OCI-LY3 (cell line): Measurements from ENCODE around the gene PRR11.

Source experiments
- H2AFZ ChIP-seq: fragments of 200-600, 300-600 bp; shearing (Covaris generic); 2 replicates; pipeline ENCODE4 v1.6.0; 2014; ENCODE audit warnings: antibody characterized with exemption, low read depth, low read length
- H3K27ac ChIP-seq: fragments of 200-600, 300-600 bp; sonication (generic); 2 replicates; pipeline ENCODE4 v1.5.1; 2014; ENCODE audit warnings: mild to moderate bottlenecking, low read length, moderate library complexity, mixed read lengths
- H3K27me3 ChIP-seq: fragments of 200-600, 300-600 bp; sonication (generic); 2 replicates; pipeline ENCODE4 v1.6.1; 2014; ENCODE audit warnings: low read depth, low read length, mixed read lengths
- H3K36me3 ChIP-seq: fragments of 200-600, 300-600 bp; sonication (generic); replicated peaks from 2 replicates; pipeline ENCODE3; 2014; ENCODE audit warnings: low read depth, low read length, mixed read lengths
- H3K4me1 ChIP-seq: fragments of 300-600, 200-600 bp; sonication (generic); 2 replicates; pipeline ENCODE4 v1.6.1; 2014; ENCODE audit warnings: low read length, mixed read lengths
- H3K4me2 ChIP-seq: fragments of 200-600, 300-600 bp; sonication (generic); 2 replicates; pipeline ENCODE4 v1.6.1; 2014; ENCODE audit warnings: low read length, mixed read lengths
- H3K4me3 ChIP-seq: fragments of 300-600, 200-600 bp; sonication (generic); 2 replicates; pipeline ENCODE4 v1.5.1; 2014; ENCODE audit warnings: antibody characterized with exemption, mild to moderate bottlenecking, low read length, moderate library complexity
- H3K79me2 ChIP-seq: fragments of 300-600, 200-600 bp; shearing (Covaris generic); 2 replicates; pipeline ENCODE4 v1.6.1; 2014; ENCODE audit warnings: mild to moderate bottlenecking, low read length, mixed read lengths
- H3K9ac ChIP-seq: fragments of 300-600, 200-600 bp; shearing (Covaris generic); 2 replicates; pipeline ENCODE4 v1.6.0; 2014; ENCODE audit warnings: mild to moderate bottlenecking, low read length, moderate library complexity
- H3K9me3 ChIP-seq: fragments of 200-600, 300-600 bp; shearing (Covaris generic); 2 replicates; pipeline ENCODE4 v1.6.1; 2014; ENCODE audit warnings: low read length, mixed read lengths; ENCODE audit not compliant: insufficient read depth
- H4K20me1 ChIP-seq: fragments of 200-600, 300-600 bp; sonication (generic); 2 replicates; pipeline ENCODE4 v1.6.1; 2016; ENCODE audit warnings: low read length, mixed read lengths; ENCODE audit not compliant: insufficient read depth
- EZH2phosphoT487 ChIP-seq: fragments of 200-600 bp; shearing (Covaris generic); IDR thresholded peaks from 2 replicates; pipeline ENCODE4 v1.6.1; 2018; ENCODE audit warnings: antibody characterized with exemption, mixed run types, low read depth
- TF ChIP-seq, protein P1 (sequence below): fragments of 200-600, 300-600 bp; sonication (generic); IDR thresholded peaks from 2 replicates; pipeline ENCODE4 v1.5.1; 2014; ENCODE audit warnings: antibody characterized with exemption, low read length, low read depth

The PRR11 gene

DNA sequence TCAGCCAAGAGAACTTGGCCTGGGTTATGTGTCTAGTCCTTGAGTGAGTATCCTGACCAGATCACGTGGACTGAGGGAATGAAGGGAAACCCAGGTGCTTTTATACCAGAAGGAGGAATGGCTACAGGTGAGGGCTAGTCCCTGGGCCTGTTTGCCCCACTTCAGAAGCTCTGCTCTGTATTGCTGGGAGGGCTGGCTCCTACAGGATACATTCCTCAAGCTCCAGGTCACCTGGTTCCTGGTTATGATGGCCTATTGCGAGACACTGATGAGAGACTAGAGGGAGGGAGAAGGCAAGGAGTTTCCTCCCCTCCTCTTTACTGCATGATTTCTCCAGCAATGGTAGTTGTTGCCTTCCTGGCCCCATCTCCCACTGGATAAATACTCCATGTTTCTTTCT lies 35.3 kb downstream of the PRR11 start:
- no peak for TF ChIP-seq EZH2phosphoT487
- TF ChIP-seq, protein P1, sequence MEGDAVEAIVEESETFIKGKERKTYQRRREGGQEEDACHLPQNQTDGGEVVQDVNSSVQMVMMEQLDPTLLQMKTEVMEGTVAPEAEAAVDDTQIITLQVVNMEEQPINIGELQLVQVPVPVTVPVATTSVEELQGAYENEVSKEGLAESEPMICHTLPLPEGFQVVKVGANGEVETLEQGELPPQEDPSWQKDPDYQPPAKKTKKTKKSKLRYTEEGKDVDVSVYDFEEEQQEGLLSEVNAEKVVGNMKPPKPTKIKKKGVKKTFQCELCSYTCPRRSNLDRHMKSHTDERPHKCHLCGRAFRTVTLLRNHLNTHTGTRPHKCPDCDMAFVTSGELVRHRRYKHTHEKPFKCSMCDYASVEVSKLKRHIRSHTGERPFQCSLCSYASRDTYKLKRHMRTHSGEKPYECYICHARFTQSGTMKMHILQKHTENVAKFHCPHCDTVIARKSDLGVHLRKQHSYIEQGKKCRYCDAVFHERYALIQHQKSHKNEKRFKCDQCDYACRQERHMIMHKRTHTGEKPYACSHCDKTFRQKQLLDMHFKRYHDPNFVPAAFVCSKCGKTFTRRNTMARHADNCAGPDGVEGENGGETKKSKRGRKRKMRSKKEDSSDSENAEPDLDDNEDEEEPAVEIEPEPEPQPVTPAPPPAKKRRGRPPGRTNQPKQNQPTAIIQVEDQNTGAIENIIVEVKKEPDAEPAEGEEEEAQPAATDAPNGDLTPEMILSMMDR = no peak
- H3K9ac ChIP-seq = no peak overlapping the region
- H3K9me3 ChIP-seq = no peaks in the 10 kb centered on the region
- H3K4me1 ChIP-seq = no peaks in the 10 kb centered on the region
- no peak overlapping the region for H3K27ac ChIP-seq
- H3K36me3 ChIP-seq = peaks cover 43% of the 10 kb centered on the region
- no peaks in the 10 kb centered on the region for H3K79me2 ChIP-seq
- H3K27me3 ChIP-seq = no peaks in the 10 kb centered on the region
- no peak overlapping the region for H3K4me3 ChIP-seq
- no peak overlapping the region for H3K4me2 ChIP-seq
- no peak overlapping the region for H2AFZ ChIP-seq
- H4K20me1 ChIP-seq = no peaks in the 10 kb centered on the region

DNA sequence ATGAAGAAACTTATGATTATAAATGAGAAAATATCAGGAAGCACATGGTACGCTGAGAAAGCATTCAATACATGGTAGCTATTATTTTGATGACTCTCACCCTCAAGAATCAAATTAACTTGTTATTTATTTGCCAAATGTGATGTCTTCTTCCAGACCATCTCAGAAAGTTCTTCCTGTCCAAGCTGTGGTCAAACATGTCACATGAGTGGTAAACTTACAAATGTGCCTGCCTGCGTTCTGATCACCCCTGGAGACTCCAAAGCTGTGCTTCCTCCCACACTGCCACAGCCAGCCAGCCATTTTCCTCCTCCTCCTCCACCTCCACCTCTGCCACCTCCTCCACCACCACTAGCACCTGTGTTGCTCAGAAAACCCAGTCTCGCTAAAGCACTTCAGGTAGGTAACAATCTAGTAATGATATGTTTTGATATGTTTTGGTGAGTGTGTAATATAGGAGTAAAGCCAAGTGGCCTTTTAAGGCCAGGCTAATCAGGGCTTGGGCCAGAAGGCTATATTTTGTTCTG lies 37.9 kb downstream of the PRR11 start:
- Histone ChIP-seq H3K9ac (no peak overlapping the region), H3K36me3 (peaks cover 40% of the 10 kb centered on the region), H3K9me3 (no peaks in the 10 kb centered on the region), H4K20me1 (no peaks in the 10 kb centered on the region), H3K4me1 (no peaks in the 10 kb centered on the region), H3K4me2 (no peak overlapping the region), H3K27me3 (no peaks in the 10 kb centered on the region), H3K79me2 (no peaks in the 10 kb centered on the region), H3K27ac (no peak overlapping the region), H3K4me3 (no peak overlapping the region), H2AFZ (no peak overlapping the region)
- TF ChIP-seq, protein P1 = no peak
- no peak for TF ChIP-seq EZH2phosphoT487

DNA sequence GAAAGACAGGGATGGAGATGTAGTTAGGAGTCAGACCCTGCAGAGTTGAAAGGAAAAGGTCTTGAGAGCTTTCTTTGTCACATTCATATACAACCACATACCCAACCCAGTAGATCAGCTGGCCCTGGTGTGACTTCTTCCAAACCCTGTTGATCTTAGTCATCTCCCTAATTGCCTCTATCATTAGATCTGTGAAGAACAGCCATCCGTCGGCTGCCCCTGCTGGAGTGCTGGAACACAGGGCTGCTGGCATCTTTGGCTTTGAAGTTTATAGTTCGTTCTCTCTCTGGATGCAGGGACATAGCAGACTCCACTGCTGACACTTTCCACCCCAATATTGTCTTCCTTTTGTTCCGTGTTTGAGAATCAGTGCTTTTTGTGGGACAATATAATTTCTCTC lies 43.9 kb downstream of the PRR11 start:
- Histone ChIP-seq H3K36me3 (peaks cover 34% of the 10 kb centered on the region), H3K4me3 (no peak overlapping the region), H3K9ac (no peak overlapping the region), H4K20me1 (no peaks in the 10 kb centered on the region), H3K27ac (no peak overlapping the region), H3K27me3 (no peaks in the 10 kb centered on the region), H3K4me2 (no peak overlapping the region), H3K79me2 (no peaks in the 10 kb centered on the region), H2AFZ (no peak overlapping the region), H3K4me1 (no peaks in the 10 kb centered on the region), H3K9me3 (no peaks in the 10 kb centered on the region)
- no peak for TF ChIP-seq EZH2phosphoT487

DNA sequence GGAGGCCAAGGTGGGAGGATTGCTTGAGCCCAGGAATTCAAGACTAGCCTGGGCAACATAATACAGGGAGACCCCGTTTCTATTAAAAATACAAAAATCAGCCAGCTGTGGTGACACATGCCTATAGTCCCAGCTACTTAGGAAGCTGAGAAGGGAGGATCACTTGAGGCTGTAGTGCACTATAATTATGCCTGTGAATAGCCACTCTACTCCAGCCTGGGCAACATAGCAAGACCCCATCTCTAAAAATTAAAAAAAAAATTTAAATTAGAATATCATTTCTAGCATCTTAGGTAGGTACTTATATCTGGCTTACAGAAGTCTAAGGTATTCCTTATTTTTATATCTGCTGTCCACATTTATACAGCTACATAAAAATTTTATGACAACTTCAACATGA lies 46.8 kb downstream of the PRR11 start:
- no peaks in the 10 kb centered on the region for H3K27me3 ChIP-seq
- no peaks in the 10 kb centered on the region for H3K79me2 ChIP-seq
- H3K27ac ChIP-seq = no peak overlapping the region
- no peaks in the 10 kb centered on the region for H4K20me1 ChIP-seq
- H3K9me3 ChIP-seq = no peaks in the 10 kb centered on the region
- H3K9ac ChIP-seq = no peak overlapping the region
- H3K4me1 ChIP-seq = no peaks in the 10 kb centered on the region
- no peak overlapping the region for H2AFZ ChIP-seq
- H3K4me3 ChIP-seq = no peak overlapping the region
- H3K36me3 ChIP-seq = peaks cover 30% of the 10 kb centered on the region
- H3K4me2 ChIP-seq = no peak overlapping the region
- TF ChIP-seq, protein P1 = no peak
- no peak for TF ChIP-seq EZH2phosphoT487
